A673 (cell line): ENCODE measurements around the gene ISCA2. TPM values are rescaled to one million over a fixed set of nuclear protein-coding genes. Genes with fewer than 3 reads are reported as not detected.
A peak's percentile ranks its signal among the peaks of the same experiment; 100 is the strongest.

Experiments used
- BruUV-seq: library from RNA; stranded (reverse); fragments of 400-500 nt; replicated peaks from 2 replicates; lab custom pipeline; 2021; lab: Mats Ljungman, UMichigan
- CTCF ChIA-PET: fragments of 300-600 bp; sonication (Branson Sonifier 250); formaldehyde crosslinking; loops from one replicate; lab custom pipeline; 2022; ENCODE audit warnings: antibody characterized with exemption; lab: Charles Lee
- POLR2A ChIA-PET: fragments of 300-600 bp; sonication (Branson Sonifier 250); formaldehyde crosslinking; loops from one replicate; lab custom pipeline; 2022; ENCODE audit warnings: antibody characterized with exemption; ENCODE audit not compliant: low non-redundant PET; lab: Charles Lee
- DNase-seq: peaks from one replicate; pipeline ENCODE4 v3.0.0-alpha.2; 2015; ENCODE audit warnings: low spot score
- H3K27ac ChIP-seq: fragments of 200-600 bp; sonication (generic); 2 replicates; pipeline ENCODE4 v1.5.1; 2016; ENCODE audit warnings: mixed run types, low read depth, mild to moderate bottlenecking, mixed read lengths, antibody characterized with exemption, low read length; ENCODE audit not compliant: poor library complexity, severe bottlenecking
- H3K27me3 ChIP-seq: fragments of 200-600 bp; sonication (generic); replicated peaks from 2 replicates; pipeline ENCODE4 v1.6.1; 2017; ENCODE audit warnings: mixed run types, low read depth, mild to moderate bottlenecking, mixed read lengths, antibody characterized with exemption, low read length; ENCODE audit not compliant: insufficient read depth, poor library complexity
- H3K36me3 ChIP-seq: fragments of 200-600 bp; sonication (generic); 2 replicates; pipeline ENCODE4 v1.6.1; 2016; ENCODE audit warnings: mixed run types, mild to moderate bottlenecking, mixed read lengths, antibody characterized with exemption, low read length; ENCODE audit not compliant: insufficient read depth, poor library complexity, severe bottlenecking
- H3K4me1 ChIP-seq: fragments of 200-600 bp; sonication (generic); 2 replicates; pipeline ENCODE4 v1.6.1; 2017; ENCODE audit warnings: mixed run types, mild to moderate bottlenecking, mixed read lengths, antibody characterized with exemption, low read length; ENCODE audit not compliant: insufficient read depth, poor library complexity, severe bottlenecking
- H3K4me3 ChIP-seq: fragments of 200-600 bp; sonication (generic); 2 replicates; pipeline ENCODE4 v1.5.1; 2016; ENCODE audit warnings: low read depth, mixed run types, mild to moderate bottlenecking, mixed read lengths, low read length; ENCODE audit not compliant: poor library complexity, severe bottlenecking
- H3K9me3 ChIP-seq: fragments of 200-600 bp; sonication (generic); 2 replicates; pipeline ENCODE4 v1.6.1; 2016; ENCODE audit warnings: mixed run types, low read depth, mild to moderate bottlenecking, mixed read lengths, antibody characterized with exemption, low read length; ENCODE audit not compliant: poor library complexity, severe bottlenecking
- CTCF ChIP-seq: fragments of 300-800, 200-600 bp; sonication (generic); conservative IDR thresholded peaks from 2 replicates; pipeline ENCODE4 v1.5.1; 2017; ENCODE audit warnings: low read depth, mild to moderate bottlenecking, antibody characterized with exemption, low read length, moderate library complexity, mixed read lengths
- EZH2 ChIP-seq: fragments of 200-600 bp; sonication (generic); IDR thresholded peaks from 2 replicates; pipeline ENCODE4 v1.6.1; 2017; ENCODE audit warnings: borderline replicate concordance, low read depth, mild to moderate bottlenecking, mixed read lengths, antibody characterized with exemption, low read length; ENCODE audit not compliant: poor library complexity, severe bottlenecking
- intact Hi-C: fragments of 100-400 bp; cut with micrococcal nuclease; formaldehyde crosslinking; loops from one replicate; pipeline ENCODE4 v1.10.0; 2022; ENCODE audit not compliant: unreplicated experiment
- total RNA-seq: library from RNA; stranded (reverse); gene quantifications from 2 replicates; pipeline ENCODE4 v1.2.3, GENCODE V29; 2021

The ISCA2 gene
- total RNA-seq, 1 experiment from 2014 or later: 25.5 TPM

- ChIA-PET POLR2A (no interaction called here), CTCF (interaction anchor here (0.7 kb wide), 1 partner anchor 18 kb away, joined by 3 read pairs; no protein-coding TSS in a partner anchor)
- Histone ChIP-seq H3K27ac (no peak overlapping the region), H3K9me3 (no peaks in the 10 kb centered on the region), H3K36me3 (peaks cover 6% of the 10 kb centered on the region), H3K4me1 (peaks cover 23% of the 10 kb centered on the region), H3K27me3 (no peaks in the 10 kb centered on the region), H3K4me3 (no peak overlapping the region)
- BruUV-seq: no TSS peak
- no peak for TF ChIP-seq EZH2
- no peak for TF ChIP-seq CTCF
- DNase-seq: no peak
- intact Hi-C loops: loop anchor here (5.0 kb wide), 1 partner anchor 128 kb away; no protein-coding TSS in a partner anchor
These were observed 3.1 kb upstream of the ISCA2 start for GRCh38 chr14:74490486-74490885.

GRCh38 chr14:74491956-74492775 lies 1.4 kb upstream of the ISCA2 start:
- peaks cover 23% of the 10 kb centered on the region for H3K4me1 ChIP-seq
- TSS peak; percentile 68 for BruUV-seq
- no peak overlapping the region for H3K27ac ChIP-seq
- H3K27me3 ChIP-seq: no peaks in the 10 kb centered on the region
- DNase-seq: peak; percentile 24
- H3K4me3 ChIP-seq: peak overlapping the region; percentile 97
- H3K36me3 ChIP-seq: peaks cover 6% of the 10 kb centered on the region
- intact Hi-C loops: loop anchor here (5.0 kb wide), 1 partner anchor 130 kb away; no protein-coding TSS in a partner anchor
- CTCF ChIA-PET: no interaction called here
- H3K9me3 ChIP-seq: no peaks in the 10 kb centered on the region
- POLR2A ChIA-PET: no interaction called here
- TF ChIP-seq CTCF: peak; percentile 33; the same call in 1 of the 2 replicates
- TF ChIP-seq EZH2: no peak

GRCh38 chr14:74492776-74493342 lies 706 bp upstream of the ISCA2 start, which contains the start of gene NPC2:
NPC2 (minus strand) TSS chr14:74493305; CDS start chr14:74493274, 31 bp downstream.
- Histone ChIP-seq H3K27me3 (no peaks in the 10 kb centered on the region), H3K9me3 (no peaks in the 10 kb centered on the region), H3K36me3 (peaks cover 6% of the 10 kb centered on the region), H3K4me1 (peaks cover 23% of the 10 kb centered on the region), H3K27ac (peak within 1 kb of the TSS; percentile 84), H3K4me3 (peak within 1 kb of the TSS; percentile 97)
- no peak for DNase-seq
- CTCF ChIA-PET: interaction anchor here (0.6 kb wide), 1 partner anchor 189 kb away, joined by 13 read pairs; no protein-coding TSS in a partner anchor
- POLR2A ChIA-PET: interaction anchor here (0.7 kb wide), 2 partner anchors 198 to 344 kb away, joined by 3 to 4 read pairs; no protein-coding TSS in a partner anchor
- TF ChIP-seq EZH2 (no peak), CTCF (no peak)
- BruUV-seq: no TSS peak
- intact Hi-C loops: loop anchor here (5.0 kb wide), 1 partner anchor 131 kb away; no protein-coding TSS in a partner anchor
